Left renal pelvis (tissue), 4 donors: ENCODE results near the gene PARVB. TPM values are rescaled to one million over a fixed set of nuclear protein-coding genes. Genes with fewer than 3 reads are reported as not detected.

Source experiments
- DNase-seq, 4 donors: peaks; one replicate each; pipeline ENCODE4 v3.0.0-alpha.2; 2013; ENCODE audit warnings: low read depth in 4 of 4, low spot score in 3 of 4
- polyA plus RNA-seq, 4 donors: library from polyadenylated mRNA; unstranded; fragments of 120-200 nt; gene quantifications; one replicate each; pipeline ENCODE4 v1.2.1, GENCODE V29; 2013; ENCODE audit not compliant: insufficient read length in 4 of 4

The PARVB gene
- polyA plus RNA-seq, 4 donors, result 14.6 to 24.2 (median 20.2) TPM

DNA sequence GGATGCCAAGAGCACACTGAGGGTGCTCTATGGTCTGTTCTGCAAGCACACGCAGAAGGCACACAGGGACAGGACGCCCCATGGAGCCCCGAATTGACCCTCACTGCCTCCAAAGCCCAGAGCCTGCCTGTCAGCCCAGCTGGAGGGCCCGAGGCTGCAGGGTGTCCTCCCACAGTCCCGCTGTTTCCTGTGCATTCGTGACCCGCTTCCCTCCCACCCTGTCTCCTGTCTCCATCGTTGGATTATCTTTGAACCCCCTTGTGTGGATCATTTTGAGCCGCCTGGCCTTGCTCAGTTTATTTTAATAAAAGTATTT is 182.2 kb downstream of the PARVB start:
- no peak for DNase-seq

DNA sequence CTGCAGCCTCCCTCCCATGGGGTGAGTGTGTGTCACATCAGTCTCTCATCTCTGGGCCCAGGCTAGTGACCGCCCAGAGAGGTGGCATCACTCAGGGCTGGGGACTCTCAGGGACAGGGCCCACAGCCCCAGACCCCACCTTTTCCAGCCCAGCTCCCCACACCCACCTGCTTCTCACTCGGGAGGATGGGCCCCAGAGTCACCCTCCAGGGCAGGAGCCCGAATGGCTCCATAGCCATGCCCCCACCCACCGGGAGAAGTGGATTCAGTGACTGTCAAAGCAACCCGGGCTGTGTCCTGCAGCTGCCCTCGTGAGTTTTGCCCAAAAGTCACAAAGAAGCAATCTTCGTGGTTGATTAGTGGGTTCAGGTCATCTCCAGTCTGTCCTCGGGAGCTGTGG is 182.6 kb downstream of the PARVB start:
- DNase-seq, result no peak

DNA sequence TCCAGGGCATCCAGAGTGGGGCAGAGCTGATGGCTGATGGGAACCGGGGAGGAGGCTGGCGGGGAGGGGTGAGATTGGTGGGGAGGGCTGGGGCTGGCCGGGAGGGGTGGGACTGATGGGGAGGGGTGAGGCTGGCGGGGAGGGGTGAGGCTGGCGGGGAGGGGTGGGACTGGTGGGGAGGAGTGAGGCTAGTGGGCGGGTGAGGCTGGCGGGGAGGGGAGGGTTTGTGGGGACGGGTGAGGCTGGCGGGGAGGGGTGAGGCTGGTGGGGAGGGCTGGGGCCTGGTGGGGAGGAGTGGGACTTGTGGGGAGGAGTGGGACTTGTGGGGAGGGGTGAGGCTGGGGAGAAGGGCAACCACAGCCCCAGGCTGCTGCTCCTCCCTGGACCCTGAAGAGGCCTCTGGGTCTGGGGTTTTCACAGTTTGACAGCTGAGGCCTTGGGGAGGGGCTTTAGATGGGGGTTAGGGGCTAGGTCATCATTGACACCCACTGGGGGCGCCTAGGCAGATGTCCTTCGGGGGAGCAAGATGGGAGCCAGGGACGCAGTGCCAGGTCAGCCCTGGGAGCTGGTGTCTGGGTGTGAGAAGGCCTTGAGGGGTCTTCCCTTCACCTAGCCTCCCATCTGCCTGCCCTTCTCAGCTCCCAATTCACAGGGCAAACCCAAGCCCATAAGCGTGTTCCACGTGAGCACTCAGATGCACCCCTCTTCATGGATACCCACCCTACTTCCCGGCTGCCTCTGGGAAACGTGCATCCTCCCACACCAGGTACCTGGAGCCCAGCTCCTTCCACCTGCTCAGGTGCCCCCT is 183.3 kb downstream of the PARVB start:
- no peak for DNase-seq

DNA sequence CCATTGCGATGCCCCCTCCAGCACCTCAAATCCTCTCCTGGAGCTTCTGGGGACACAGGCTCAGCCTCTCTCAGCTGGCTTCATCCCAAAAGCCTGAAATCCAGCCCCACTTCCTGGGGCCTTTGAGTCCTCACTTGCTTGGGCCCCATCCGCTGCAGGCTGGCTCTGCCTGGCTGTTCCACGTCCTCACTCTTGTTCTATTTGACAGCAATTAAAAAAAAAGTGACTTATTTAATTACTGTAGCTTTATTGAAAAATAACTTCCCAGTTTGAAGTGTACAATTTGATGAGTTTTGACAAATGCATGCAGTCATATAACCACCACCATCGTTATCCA is 183.8 kb downstream of the PARVB start:
- DNase-seq, result no peak

DNA sequence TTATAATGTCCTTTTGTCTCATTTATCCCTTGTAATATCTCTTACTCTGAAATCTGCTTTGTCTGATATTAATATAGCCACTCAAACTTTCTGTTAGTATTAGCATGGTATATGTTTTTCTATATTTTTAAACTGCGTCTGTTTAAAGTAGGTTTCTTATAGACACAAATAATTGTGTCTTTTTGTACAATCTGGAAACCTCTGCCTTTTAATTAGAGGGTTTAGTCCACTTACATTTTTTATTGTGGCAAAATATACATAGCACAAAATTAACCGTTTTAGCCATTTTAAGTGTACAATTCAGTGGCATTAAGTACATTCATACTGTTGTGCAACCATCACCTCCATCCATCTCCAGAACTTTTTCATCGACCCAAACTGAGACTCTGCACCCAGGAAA is 185.2 kb downstream of the PARVB start:
- no peak for DNase-seq

DNA sequence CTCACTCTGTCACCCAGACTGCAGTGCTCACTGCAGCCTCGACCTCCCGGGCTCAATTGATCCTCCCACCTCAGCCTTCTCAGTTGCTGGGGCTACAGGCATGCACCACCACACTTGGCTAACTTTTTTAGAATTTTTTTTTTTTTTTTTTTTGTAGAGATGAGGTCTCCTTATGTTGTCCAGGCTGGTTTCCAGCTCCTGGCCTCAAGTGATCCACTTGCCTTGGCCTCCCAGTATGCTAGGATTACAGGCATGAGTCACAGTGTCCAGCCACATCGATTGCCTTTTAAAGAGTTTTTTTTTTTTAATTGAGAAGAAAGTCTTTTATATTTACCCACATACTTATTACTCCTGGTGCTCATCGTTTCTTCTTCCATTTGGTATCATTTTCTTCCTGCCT is 186.6 kb downstream of the PARVB start:
- no peak for DNase-seq

DNA sequence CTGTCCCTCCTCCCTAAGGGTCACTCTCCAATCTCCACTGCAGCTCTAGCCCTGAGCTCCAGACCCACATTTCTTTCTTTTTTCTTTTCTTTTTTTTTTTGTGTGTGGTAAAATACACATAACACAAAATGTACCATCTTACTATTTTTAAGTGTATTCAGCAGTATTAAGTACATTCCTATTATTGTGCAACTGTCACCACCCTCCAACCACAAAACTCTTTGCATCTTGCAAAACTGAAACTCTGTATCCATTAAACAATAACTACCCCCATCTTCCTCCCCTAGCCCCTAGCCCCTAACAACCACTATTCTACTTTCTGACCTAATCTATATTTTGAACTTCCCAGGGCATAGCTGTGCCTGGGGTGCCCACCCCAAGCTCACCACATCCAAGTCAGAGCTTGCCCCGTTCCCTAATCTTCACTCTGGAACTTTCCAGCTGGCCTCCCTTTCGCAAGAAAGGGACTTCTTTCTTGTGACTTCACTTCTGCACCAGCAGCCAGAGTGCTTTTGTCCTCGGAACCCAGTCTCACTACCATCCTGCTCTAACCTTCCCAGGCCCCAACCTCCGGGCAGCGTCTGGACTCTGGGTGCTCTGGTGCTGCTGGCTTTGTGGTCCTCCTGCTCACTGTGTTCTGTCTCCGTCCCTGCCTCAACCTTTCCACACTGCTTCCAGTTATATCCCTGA is 187.3 kb downstream of the PARVB start:
- no peak for DNase-seq

DNA sequence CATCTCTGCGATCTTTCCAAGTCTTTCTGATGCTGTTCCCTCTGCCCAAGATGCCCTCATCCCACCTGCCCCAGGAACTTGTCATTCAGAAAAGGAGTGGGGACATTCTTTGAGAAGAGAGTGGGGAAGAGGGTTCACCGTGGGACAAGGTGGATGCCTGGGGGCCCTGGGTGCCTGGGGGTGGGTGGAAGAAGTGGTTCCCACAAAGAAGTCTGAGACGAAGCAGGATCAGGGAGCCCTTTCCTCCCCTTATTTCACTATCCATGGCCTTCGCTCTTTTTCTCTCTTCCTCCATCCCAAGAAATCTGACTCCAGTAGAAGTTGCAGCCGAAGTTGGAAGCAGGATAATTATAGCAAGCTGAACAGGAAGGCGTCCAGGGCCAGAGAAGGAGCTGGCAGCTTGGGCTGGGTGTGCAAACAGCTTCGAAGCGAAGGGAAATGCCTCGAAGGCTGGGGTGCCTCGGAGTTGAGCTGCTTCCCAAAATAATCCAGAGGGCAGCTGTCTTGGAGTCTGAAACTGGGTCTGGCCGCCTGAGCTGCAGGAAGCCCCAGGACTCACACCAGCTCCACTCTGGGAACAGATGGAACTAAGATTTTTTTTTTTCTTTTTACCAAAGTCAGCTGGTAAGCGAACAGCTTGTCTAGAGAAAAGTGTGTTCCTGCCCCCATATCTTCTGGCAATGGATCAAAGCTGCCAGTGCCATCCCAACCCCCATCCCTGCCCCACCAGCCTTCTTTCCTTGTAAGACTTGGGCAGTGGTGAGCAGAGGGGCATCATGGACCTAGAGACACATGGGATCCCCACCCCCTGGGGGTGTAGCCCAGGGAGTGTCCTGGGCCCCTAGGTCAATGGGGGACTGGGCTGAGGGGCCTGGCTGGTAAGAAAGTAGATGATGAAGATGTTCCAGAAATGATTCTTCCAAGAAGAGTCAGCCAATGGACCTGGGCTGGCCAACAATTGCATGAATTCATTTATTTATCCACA is 188.1 kb downstream of the PARVB start:
- DNase-seq, result no peak

DNA sequence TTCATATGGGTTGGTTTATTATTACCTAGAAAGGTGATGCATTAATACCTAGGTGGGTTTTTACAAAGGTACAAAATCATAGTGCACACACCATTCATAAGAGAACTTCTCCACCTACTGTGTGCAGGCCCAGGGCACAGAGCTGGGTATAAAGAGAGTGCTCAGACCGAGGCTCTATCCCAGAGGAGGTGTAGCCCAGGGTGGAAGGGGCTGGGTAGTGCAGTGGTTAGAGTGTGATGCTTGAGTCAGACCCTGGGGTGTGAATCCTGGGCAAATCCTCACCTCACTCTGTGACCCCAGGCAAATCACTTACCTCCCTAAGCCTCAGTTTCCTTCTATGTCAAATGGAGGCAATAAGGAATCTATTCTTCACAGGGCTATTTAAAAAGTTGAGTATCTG is 188.8 kb downstream of the PARVB start:
- no peak for DNase-seq

DNA sequence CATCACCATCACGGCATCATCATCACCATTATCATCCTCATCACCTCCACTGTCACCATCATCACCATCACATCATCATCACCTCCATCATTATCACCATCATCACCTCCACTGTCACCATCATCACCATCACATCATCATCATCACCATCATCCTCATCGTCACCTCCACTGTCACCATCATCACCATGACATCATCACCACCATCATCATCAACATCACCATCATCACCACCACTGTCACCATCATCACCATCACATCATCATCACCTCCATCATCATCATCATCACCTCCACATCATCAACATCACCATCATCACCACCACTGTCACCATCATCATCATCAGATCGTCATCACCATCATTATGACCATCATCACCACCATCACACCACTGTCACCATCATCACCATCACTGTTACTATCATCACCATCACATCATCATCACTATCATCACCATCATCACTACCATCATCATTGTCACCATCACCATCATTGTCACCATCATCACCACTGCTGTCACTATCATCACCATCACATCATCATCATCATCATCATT is 189.5 kb downstream of the PARVB start:
- no peak for DNase-seq

DNA sequence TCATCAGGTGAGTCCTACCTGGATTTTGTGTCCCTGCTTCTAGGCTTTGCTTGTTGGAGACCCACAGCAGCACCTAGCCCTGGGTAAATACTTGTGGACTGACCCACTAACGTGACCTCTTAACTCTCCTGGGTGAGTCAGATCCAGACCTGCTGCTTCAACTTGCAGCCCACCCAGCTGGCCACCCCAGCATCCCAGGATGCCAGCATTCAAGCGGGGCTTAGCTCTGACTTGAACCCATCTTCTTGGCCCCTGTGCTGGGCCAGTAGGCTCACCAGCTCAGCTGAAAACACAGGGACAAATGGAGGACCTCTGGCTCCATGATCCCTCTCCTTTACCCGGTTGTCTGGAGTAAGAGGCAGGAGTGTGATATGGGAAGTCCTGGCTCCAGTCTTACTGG is 190.1 kb downstream of the PARVB start:
- no peak for DNase-seq

DNA sequence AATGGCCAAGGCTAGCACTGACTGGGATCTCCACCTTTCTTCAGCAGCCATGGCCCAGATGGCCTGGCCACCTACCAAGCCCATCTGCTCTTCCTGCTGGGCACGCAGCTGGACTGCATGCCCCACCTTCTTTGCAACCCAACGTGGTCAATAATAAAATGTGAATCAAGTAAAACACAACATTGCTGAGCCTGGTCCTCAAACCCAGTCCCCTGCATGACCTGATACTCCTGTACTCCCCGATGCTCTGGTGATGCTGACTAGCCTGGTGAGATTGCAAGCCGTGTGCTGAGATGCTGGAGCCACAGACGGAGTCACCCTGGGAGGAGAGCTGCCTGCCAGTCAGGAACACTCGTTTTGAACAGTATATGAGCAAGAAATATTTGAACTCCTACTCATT is 190.7 kb downstream of the PARVB start:
- DNase-seq, result no peak

DNA sequence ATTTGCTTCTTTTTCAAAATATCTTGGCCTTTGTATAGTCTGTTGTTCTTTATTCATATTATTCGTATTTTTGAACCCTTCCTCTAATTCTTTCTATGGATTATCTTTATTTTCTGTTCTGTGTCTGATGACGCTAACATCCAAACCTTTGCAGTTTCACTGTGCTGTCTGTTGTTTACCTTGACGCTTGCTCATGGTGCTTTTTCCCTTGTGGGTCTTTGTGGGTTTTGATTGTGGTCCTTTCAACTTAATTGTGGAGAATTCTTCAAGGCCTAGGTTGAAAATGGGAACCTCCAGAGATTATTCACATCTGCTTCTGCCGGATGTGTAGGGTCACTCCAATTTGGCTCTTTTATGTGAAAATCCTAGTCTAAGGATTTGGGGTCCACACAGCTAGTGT is 191.2 kb downstream of the PARVB start:
- no peak for DNase-seq

DNA sequence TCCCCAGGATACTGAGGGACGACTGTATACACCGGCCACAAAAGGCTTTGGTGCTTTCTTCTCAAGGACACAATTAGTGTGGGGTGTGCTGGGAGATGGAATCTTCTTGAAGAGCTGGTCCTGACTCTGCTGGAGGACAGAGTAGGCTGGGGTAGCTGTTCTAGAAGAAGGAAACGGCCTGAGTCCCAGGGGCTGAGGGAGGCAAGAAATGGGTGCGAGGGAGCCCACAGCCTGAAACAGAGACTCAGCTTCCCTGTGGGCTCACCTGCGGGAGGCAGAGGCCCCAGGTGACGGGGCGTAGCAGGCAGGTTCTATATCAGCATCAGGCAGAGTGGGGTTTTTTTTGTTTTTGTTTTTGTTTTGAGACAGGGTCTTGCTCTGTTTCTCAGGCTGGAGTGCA is 193.2 kb downstream of the PARVB start:
- DNase-seq, result no peak

DNA sequence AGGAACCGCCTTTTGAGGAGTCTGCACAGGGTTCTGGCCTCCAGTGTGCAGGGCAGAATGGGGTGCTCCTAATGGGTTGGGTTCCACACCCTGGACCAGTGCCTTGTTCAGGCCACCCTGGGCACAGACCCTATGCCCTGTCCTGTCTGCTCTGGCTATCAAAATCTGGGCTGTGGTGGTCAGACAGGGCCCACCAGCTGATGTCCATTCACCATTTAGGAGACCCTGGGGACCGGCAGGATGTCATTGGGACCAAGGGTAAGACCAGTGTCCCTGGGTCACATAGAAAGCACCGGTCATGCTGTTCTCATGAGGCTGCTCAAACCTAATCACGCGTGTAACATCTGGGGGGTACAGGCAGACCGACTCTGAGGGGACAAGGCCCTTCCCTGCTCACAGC is 194.0 kb downstream of the PARVB start:
- DNase-seq, result no peak

DNA sequence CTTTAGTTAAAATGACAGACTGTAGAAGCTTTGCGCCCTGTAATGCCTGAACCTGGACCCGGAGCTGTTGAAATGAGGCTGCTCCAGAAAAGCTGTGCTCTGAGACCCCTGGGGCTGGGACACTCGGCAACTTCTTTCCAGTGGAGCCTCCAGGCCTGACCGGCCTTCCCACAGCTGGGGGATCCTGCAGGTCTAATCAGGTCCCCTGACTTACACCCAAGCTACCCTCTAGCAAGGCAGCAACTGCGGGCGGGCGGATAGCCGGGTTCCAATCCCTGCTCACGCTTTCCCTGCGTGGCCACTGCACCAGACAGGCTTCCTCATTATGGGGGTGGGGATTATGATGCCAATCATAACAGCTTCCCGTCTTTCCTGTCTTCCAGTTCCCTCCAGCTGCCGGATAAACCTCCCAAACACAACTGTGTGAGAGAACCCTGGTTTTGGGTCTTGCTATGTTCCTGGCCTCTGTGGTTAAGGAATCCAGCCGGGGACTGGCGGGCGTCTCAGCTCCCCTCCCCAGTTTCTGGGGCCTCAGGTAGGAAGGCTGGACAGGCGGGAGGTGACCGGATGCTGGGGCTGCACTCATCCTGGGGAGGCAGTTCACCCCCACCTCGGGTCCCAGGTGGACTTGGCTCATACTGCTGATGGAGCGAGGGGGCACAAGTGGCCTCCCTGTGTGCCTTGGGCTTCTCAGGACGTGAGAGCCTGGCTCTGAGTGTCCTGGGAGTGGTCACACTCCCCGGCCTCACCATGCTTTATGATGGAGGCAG is 195.2 kb downstream of the PARVB start:
- DNase-seq, result no peak

DNA sequence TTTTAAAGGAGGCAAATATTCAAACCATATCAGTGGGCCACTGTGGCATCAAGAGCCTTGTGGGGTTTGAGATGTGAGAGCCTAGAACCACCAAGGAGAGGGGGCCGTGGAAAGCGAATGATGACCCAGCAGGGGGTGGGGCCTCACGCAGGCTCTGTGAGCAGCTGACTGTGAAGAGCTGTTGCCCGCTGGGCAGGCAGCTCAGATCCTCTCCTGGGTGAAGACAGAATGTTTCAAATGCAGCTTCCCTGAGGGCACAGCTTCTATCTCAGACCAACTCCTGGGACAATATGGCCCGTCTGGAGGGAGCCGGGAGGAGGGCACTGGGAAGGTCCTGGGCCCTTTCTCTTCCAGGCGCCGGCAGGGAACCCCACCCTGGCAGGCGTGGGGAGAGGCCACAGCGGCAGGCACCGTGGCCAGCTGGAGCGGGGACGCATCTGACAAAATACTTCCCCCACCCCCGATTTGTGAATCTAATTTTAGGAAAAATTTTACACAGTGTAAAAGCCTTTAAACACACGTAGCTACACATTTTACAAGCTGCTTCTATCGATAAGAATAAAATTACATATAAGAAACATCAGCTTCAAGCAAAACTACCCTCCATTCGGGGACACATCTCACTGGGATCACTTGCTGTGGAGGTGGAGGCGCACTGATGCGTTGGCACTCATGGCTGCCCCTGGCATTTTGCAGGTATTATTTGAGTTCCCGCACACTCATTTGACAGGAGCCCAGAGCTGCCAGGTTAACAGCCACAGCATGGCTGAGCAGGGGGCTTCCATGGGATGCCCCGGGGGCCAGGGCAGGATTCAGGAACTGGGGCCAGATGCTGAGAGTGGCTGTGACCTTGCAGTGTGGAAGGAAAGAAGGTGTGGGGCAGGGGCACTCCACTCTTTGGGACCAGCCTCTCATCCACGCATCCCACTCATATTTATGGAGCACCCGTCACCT is 196.9 kb downstream of the PARVB start:
- DNase-seq, result no peak

DNA sequence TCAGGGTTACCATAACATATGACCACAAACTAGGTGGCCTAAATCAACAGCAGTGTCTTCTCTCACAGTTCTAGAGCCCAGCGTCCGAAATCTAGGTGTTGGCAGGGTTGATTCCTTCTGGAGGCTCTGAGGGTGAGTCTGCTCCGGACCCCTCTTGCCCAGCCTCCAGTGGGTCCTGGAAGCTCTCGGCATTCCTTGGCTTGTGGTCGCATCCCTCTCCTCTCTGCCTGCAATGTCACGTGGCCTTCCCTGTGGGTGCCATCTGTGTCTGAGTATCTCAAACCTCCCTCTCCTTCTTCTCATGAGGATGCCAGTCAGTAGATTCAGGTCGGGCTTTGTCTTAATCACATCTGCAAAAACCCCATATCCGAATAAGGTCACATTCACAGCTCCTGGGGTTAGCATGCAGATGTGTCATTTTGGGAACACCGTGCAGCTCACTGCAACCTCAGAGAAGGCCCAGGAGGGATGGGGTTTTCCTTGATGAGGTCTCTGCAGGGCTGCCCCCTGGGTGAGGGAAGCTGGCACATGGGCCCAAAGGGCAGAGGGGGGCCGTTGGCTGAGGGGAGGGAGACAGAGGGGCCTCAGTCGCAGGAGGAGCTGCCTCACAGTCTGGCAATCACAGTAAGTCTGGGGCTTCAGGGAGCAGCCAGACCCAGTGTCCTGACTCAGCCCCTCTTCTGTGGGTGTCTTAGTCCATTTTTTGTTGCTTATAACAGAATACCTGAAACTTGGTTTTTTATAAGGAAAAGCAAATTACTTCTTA is 197.8 kb downstream of the PARVB start:
- DNase-seq, result no peak
